Hepatocyte (in vitro differentiated cells): ENCODE measurements around the gene INPP5B. TPM values are rescaled to one million over a fixed set of nuclear protein-coding genes. Genes with fewer than 3 reads are reported as not detected.

Experiments
- DNase-seq: peaks from one replicate; pipeline ENCODE4 v3.0.0-alpha.2; 2016; ENCODE audit warnings: low spot score
- H2AFZ ChIP-seq: fragments of 200-600 bp; sonication (generic); 2 replicates; pipeline ENCODE4 v1.6.0; 2016; ENCODE audit warnings: antibody characterized with exemption, mild to moderate bottlenecking
- H3K27ac ChIP-seq: fragments of 200-600 bp; sonication (generic); 2 replicates; pipeline ENCODE4 v1.5.1; 2016; ENCODE audit warnings: mild to moderate bottlenecking
- H3K27me3 ChIP-seq: fragments of 200-600 bp; sonication (generic); 2 replicates; pipeline ENCODE4 v1.6.1; 2016
- H3K36me3 ChIP-seq: fragments of 200-600 bp; sonication (generic); replicated peaks from 2 replicates; pipeline ENCODE4 v1.5.1; 2016; ENCODE audit warnings: low read depth; ENCODE audit not compliant: insufficient read depth
- H3K4me1 ChIP-seq: fragments of 200-600 bp; sonication (generic); 2 replicates; pipeline ENCODE4 v1.5.1; 2016; ENCODE audit warnings: mild to moderate bottlenecking, moderate library complexity; ENCODE audit not compliant: insufficient read depth
- H3K4me2 ChIP-seq: fragments of 200-600 bp; sonication (generic); 2 replicates; pipeline ENCODE4 v1.6.0; 2016
- H3K4me3 ChIP-seq: fragments of 200-600 bp; sonication (generic); 2 replicates; pipeline ENCODE4 v1.5.1; 2016; ENCODE audit warnings: mild to moderate bottlenecking
- H3K79me2 ChIP-seq: fragments of 200-600 bp; sonication (generic); 2 replicates; pipeline ENCODE4 v1.6.0; 2017; ENCODE audit warnings: mild to moderate bottlenecking
- H3K9me2 ChIP-seq: fragments of 200-600 bp; sonication (generic); replicated peaks from 2 replicates; pipeline ENCODE4 v1.6.0; 2017; ENCODE audit warnings: mild to moderate bottlenecking; ENCODE audit not compliant: insufficient read depth
- H3K9me3 ChIP-seq: fragments of 200-600 bp; sonication (generic); 2 replicates; pipeline ENCODE4 v1.5.1; 2016; ENCODE audit warnings: low read depth, mild to moderate bottlenecking
- H4K20me1 ChIP-seq: fragments of 200-600 bp; sonication (generic); 2 replicates; pipeline ENCODE4 v1.6.0; 2016; ENCODE audit warnings: mild to moderate bottlenecking; ENCODE audit not compliant: insufficient read depth, poor library complexity, severe bottlenecking
- CTCF ChIP-seq: fragments of 200-600 bp; sonication (generic); IDR thresholded peaks from 2 replicates; pipeline ENCODE4 v1.5.1; 2016; ENCODE audit warnings: antibody characterized with exemption, mild to moderate bottlenecking; ENCODE audit not compliant: poor library complexity
- EZH2 ChIP-seq: fragments of 200-600 bp; sonication (generic); IDR thresholded peaks from 2 replicates; pipeline ENCODE4 v1.6.1; 2016; ENCODE audit warnings: antibody characterized with exemption, mild to moderate bottlenecking, borderline replicate concordance
- EZH2phosphoT487 ChIP-seq: fragments of 200-600 bp; sonication (generic); IDR thresholded peaks from one replicate; pipeline ENCODE4 v1.6.1; 2018; ENCODE audit warnings: antibody characterized with exemption, mild to moderate bottlenecking, low read depth, moderate library complexity; ENCODE audit not compliant: unreplicated experiment, severe bottlenecking
- WGBS: methylation state at CpG from one replicate; pipeline ENCODE4 v1.1.6; 2016; ENCODE audit warnings: low lambda C conversion rate; ENCODE audit errors: missing lambda C conversion rate; 5-methylcytosine and 5-hydroxymethylcytosine counted together
- polyA plus RNA-seq: library from polyadenylated mRNA; unstranded; fragments of >200 nt; fragmentation: Nextera tagmentation; extraction: Ambion mirVana; gene quantifications from 2 replicates; pipeline ENCODE4 v1.2.1, GENCODE V29; 2016
- total RNA-seq: library from RNA; depleted of rRNA; stranded (reverse); fragments of >200 nt; gene quantifications from 2 replicates; pipeline ENCODE4 v1.2.3, GENCODE V29; 2014

Gene INPP5B
- total and polyA plus RNA-seq, 2 experiments from 2014 or later, result 9.3 to 18.3 TPM

GRCh38 chr1:37872692-37873091 is 74.2 kb downstream of the INPP5B start:
- H3K4me2 ChIP-seq, result no peak overlapping the region
- no peak overlapping the region for H2AFZ ChIP-seq
- no peak for DNase-seq
- H3K9me2 ChIP-seq, result no peaks in the 10 kb centered on the region
- no peaks in the 10 kb centered on the region for H3K9me3 ChIP-seq
- no peaks in the 10 kb centered on the region for H3K27me3 ChIP-seq
- H3K79me2 ChIP-seq, result no peaks in the 10 kb centered on the region
- TF ChIP-seq EZH2phosphoT487 (no peak), EZH2 (no peak)
- 94% methylated on average over 1 of the region's 1 CpG for WGBS
- no peaks in the 10 kb centered on the region for H4K20me1 ChIP-seq
- H3K4me1 ChIP-seq, result no peaks in the 10 kb centered on the region
- no peak overlapping the region for H3K4me3 ChIP-seq
- no peak overlapping the region for H3K27ac ChIP-seq
- H3K36me3 ChIP-seq, result no peaks in the 10 kb centered on the region

GRCh38 chr1:37868466-37868865 is 78.4 kb downstream of the INPP5B start:
- Histone ChIP-seq H3K4me3 (no peak overlapping the region), H3K4me1 (no peaks in the 10 kb centered on the region), H3K27me3 (no peaks in the 10 kb centered on the region), H4K20me1 (no peaks in the 10 kb centered on the region), H3K79me2 (no peaks in the 10 kb centered on the region), H3K36me3 (no peaks in the 10 kb centered on the region), H3K27ac (no peak overlapping the region), H3K4me2 (no peak overlapping the region), H3K9me2 (no peaks in the 10 kb centered on the region), H3K9me3 (no peaks in the 10 kb centered on the region), H2AFZ (no peak overlapping the region)
- TF ChIP-seq EZH2phosphoT487 (no peak), EZH2 (no peak)
- WGBS, result 96% methylated on average over 2 of the region's 2 CpGs
- DNase-seq, result no peak

GRCh38 chr1:37867784-37868183 is 79.1 kb downstream of the INPP5B start:
- Histone ChIP-seq H3K9me3 (no peaks in the 10 kb centered on the region), H2AFZ (no peak overlapping the region), H3K4me3 (no peak overlapping the region), H3K27me3 (no peaks in the 10 kb centered on the region), H3K79me2 (no peaks in the 10 kb centered on the region), H3K9me2 (no peaks in the 10 kb centered on the region), H3K36me3 (no peaks in the 10 kb centered on the region), H3K4me2 (no peak overlapping the region), H3K27ac (no peak overlapping the region), H3K4me1 (peaks cover 2% of the 10 kb centered on the region), H4K20me1 (no peaks in the 10 kb centered on the region)
- TF ChIP-seq EZH2 (no peak), EZH2phosphoT487 (no peak), CTCF (no peak)
- WGBS, result 92% methylated on average over 6 of the region's 6 CpGs
- DNase-seq, result no peak

GRCh38 chr1:37866491-37866890 is 80.4 kb downstream of the INPP5B start:
- no peaks in the 10 kb centered on the region for H3K9me3 ChIP-seq
- no peak overlapping the region for H3K27ac ChIP-seq
- H3K27me3 ChIP-seq, result no peaks in the 10 kb centered on the region
- H3K79me2 ChIP-seq, result no peaks in the 10 kb centered on the region
- H3K9me2 ChIP-seq, result no peaks in the 10 kb centered on the region
- TF ChIP-seq EZH2phosphoT487 (no peak), CTCF (no peak), EZH2 (no peak)
- no peak overlapping the region for H3K4me3 ChIP-seq
- H3K36me3 ChIP-seq, result no peaks in the 10 kb centered on the region
- peaks cover 5% of the 10 kb centered on the region for H3K4me1 ChIP-seq
- no peaks in the 10 kb centered on the region for H4K20me1 ChIP-seq
- 100% methylated on average over 1 of the region's 1 CpG for WGBS
- no peak overlapping the region for H2AFZ ChIP-seq
- DNase-seq, result no peak
- no peak overlapping the region for H3K4me2 ChIP-seq
